Activated CD8-positive, alpha-beta memory T cell treated with anti-CD3 and anti-CD28 coated beads, Interleukin-2, amount 50 U/mL, for 4 hours (primary cell): ENCODE results near the gene SKA3.
"Not testable (repeated sequence)": the region's sequence is repeated elsewhere in the genome, so short reads cannot be mapped to it uniquely, and the experiment has no call there.

Source experiments
- DNase-seq: peaks from one replicate; pipeline ENCODE4 v3.0.0-alpha.2; 2020

SKA3 gene

DNA sequence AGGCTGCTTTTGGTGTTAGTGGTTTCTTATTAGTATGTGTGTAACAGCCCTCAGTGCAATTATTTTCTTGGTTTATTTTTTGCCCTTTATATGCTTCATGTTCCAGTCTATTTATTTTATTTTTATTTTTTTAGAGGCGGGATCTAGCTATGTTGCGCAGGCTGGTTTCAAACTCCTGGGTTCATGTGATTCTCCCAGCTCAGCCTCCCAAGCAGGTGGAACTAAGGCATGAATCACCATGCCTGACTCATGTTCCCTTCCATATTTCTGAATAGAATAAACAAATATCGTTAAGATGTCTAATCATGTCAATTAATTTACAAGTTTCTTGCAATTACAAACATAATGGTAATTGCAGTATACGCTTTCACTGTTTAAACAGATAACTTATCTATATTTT, 11.7 kb downstream of the SKA3 start:
- no peak for DNase-seq

- DNase-seq = no peak
Measured at GRCh38 chr13:21152251-21152899, 24.0 kb downstream of the SKA3 start.

DNA sequence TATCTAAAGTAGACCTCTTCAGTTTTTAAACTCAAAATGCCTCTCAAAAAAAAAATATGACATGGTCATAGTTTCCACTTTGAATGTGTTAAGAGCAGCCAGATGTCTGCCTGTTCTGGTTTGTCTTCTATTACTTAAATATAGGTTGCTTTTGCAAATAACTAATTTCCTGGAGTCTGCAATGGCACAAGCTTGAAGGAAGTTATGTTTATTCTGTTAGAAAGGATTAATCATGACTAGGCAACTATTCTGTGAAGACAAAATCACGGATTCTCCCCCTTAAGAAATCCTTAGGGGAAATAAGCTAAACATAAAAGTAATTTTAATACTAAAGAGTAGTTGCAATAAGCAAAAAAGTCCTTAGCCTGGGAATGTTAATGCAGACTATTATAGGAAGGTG, 26.3 kb downstream of the SKA3 start:
- no peak for DNase-seq

DNA sequence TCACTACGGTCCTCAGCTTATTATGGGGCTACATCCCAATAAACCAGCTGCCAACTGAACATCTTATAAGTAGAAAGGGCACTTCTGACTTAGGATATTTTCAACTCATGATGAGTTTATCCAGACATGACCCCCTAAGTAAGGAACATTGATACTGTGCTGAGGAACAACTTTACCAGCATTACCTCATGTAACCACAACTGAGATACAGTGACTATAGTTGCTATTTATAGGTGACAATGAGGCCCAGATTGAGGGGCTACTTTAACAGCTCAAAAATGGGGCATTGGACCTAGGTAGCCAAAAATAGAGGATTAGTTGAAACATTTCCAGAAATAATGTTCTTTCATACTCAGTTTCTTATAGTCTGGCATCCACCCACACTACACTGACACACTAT, 26.8 kb downstream of the SKA3 start:
- DNase-seq = no peak

DNA sequence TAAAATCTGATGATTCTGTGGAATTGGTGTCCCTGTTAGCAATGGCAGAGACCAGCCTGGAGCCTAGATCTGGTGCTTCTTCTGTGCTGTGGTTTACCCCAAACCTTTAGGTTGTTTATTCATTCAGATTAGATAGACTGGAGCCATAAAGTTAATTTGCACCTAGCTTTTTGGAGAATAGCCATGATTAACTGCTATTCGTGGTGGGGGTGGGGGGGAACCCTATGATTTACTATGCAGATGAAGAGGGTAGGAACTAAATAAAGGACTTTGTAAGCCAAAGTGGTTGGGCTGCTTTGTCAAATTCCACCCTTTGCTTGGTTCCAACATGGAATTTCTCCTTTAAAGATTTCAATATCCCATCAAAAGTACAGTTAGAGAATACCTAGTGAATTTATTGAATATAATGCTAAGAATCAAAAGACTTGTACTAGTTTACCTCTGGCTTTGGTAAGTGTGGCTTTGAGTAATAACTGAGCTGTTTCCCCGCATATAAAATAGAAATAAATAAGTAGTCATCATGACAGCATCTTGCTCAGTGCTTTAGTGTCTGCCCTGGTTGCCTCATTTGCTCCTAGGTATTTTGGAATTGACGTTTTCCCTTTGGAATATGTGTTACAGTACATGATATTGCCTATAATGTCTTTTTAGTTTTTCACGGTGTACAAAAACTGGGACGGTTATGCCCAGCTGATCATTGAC, 27.6 kb downstream of the SKA3 start:
- no peak for DNase-seq

- DNase-seq = no peak
Measured at GRCh38 chr13:21147827-21148226, 28.5 kb downstream of the SKA3 start.

DNA sequence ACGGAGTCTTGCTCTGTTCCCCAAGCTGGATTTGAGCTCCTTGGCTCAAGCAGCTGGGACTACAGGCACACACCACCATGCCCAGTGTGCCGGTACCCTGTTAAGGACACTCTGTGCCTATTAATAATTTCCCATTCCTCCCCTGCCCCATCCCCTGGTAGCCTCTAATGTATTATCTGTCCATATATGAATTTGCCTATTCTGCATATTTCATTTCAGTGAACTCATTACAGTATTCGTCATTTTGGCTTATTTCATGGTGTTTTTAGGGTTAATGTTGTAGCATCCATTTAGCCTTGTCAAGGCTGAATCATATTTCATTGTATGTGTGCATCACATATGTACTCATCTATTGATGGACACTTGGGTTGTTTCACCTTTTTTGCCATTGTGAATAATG, 33.6 kb downstream of the SKA3 start:
- no peak for DNase-seq

DNA sequence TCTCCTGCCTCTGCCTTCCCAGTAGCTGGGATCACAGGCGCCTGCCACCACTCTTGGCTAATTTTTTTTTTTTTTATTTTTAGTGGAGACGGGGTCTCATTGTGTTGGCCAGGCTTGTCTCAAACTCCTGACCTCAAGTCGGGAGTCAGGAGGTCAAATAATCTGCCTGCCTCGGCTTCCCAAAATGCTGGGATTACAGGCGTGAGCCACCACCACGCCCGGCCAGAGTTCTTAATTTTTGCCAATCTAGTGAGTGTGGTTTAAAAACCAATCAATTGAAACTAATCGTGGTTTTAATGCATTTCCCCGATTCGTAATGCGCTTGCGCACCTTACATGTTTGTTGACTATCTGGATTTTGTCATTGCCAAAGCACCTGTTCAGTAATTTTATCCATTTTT, 37.0 kb downstream of the SKA3 start:
- DNase-seq = no peak

GRCh38 chr13:21138561-21138960, 37.8 kb downstream of the SKA3 start:
- DNase-seq = no peak

- DNase-seq = no peak
Measured at GRCh38 chr13:21137696-21138095, 38.7 kb downstream of the SKA3 start.

GRCh38 chr13:21135833-21136232, 40.5 kb downstream of the SKA3 start:
- DNase-seq = not testable (repeated sequence)

DNA sequence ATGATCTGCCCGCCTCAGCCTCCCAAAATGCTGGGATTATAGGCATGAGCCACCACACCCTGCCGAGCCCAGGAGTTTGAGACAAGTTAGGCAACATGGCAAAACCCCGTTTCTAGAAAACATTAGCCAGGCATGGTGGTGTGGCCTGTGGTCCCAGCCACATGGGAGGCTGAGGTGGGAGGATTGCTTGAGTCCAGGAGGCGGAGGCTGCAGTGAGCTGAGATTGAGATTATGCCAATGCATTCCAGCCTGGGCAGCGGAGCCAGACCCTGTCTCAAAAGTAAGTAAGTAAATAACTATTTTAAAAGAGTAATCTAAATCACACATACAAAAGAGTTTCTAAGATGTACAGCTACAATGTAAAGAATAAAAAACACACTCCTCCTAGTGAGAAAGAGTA, 41.9 kb downstream of the SKA3 start:
- DNase-seq = no peak

GRCh38 chr13:21133077-21133476, 43.3 kb downstream of the SKA3 start:
- no peak for DNase-seq

DNA sequence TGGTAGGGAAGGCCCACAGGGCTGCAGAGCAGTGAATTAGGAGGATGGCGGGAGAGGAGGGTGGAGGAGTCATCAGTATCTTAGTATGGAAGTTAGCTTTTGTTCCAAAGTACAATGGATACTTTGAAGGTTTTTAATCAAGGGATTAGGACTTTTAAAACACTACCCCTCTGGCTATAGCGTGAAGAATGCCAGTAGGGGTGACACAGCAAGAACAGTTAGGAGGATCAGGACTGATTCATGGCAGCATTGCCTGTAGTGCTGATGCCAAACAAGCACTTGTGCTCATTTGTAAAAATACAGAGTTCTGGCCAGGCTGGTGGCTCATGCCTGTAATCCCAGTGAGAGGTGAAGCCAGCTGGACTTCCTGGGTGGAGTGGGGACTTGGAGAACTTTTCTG, 46.2 kb downstream of the SKA3 start:
- DNase-seq = no peak

DNA sequence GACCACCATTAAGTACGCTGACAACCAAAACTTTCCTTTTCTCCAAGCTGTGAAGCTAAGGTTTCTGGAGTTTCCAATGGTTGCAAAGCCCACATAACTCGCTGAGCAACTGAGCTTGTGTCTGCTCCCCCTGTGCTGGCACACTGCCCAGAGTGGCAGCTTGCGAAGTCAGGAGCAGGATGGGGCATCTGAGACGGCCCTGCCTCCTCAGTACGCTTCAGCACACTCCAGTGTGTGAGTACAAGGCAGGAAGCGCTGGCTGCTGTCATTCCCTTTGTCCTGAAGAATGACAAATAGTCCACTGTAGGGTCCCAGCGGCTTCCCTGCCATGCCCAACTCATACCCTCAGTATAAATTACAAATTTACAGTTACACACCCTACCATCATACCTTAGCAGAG, 51.5 kb downstream of the SKA3 start:
- DNase-seq = no peak

DNA sequence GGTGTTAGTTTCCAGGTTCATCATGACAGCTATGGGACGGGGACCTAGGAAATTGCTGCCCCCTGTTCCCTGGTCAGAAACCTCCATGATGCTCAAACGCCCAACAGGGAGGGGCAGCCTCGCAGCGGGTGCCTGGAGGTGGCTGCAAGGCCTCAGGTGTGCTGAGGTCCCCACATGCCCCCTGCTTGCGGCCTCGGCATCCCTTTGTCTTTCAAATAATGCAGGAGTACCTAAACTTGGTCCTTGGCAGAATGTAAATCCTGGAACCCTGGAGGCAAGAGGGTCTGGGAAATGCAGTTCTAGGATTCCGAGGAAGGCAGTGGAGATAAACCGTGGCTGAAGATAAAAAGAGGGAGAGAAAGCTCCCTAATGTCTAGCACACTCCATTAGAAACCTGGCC, 52.4 kb downstream of the SKA3 start:
- no peak for DNase-seq

GRCh38 chr13:21121616-21122015, 54.7 kb downstream of the SKA3 start:
- no peak for DNase-seq

DNA sequence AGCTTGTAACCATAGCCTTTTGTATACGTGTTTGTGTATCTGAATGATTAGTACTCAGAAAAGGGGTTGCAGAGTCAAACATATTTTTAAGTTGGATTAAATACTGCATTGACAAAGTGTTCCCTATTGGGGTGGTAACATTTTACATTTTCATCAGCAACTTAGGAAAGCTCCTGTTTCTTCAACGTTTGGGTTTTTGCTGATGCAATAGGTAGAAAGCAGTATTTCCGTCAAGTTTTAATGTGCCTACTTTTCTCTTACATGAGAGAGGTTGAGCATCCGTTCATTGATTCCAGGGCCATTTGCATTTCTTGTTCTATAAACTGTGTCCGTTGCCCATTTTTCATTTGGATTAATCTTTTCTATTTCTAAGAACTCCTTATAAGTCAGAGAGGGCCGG, 56.2 kb downstream of the SKA3 start:
- no peak for DNase-seq

GRCh38 chr13:21119526-21119925, 56.8 kb downstream of the SKA3 start:
- no peak for DNase-seq

GRCh38 chr13:21118180-21118579, 58.2 kb downstream of the SKA3 start:
- no peak for DNase-seq

- no peak for DNase-seq
Measured at GRCh38 chr13:21117104-21117809, 59.1 kb downstream of the SKA3 start.

GRCh38 chr13:21116141-21116540, 60.2 kb downstream of the SKA3 start:
- no peak for DNase-seq

DNA sequence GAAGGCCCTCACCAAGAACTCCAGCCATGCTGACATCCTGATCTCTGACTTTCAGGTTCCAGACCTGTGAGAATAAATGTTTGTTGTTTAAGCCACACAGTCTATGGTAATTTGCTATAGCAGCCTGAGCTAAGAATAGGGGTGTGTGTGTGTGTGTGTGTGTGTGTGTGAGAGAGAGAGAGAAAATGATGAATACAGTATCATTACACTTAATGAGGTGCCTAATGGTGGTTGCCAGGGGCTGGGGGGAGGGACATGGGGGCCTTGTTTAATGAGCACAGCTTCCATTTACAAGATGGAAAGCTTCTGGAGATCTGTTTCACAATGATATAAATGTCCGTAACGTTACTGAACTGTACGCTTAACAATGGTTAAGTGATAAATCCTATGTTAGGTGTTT, 61.1 kb downstream of the SKA3 start:
- no peak for DNase-seq

- no peak for DNase-seq
Measured at GRCh38 chr13:21111546-21111945, 64.8 kb downstream of the SKA3 start.
